SKM-1 treated with dmso at 0.1 percent for 144 hours (cell line): ENCODE data around the gene TRPC4AP.
"Not testable (repeated sequence)": the region's sequence is repeated elsewhere in the genome, so short reads cannot be mapped to it uniquely, and the experiment has no call there.

Experiments used
- DNase-seq: peaks from one replicate; lab custom pipeline; 2025; ENCODE audit not compliant: unreplicated experiment; lab: John Stamatoyannopoulos, UW

TRPC4AP gene

GRCh38 chr20:35106827-35107380 is 14.3 kb upstream of the TRPC4AP start:
- no peak for DNase-seq

GRCh38 chr20:35104685-35105295 is 12.2 kb upstream of the TRPC4AP start:
- no peak for DNase-seq

GRCh38 chr20:35101620-35102019 is 9.0 kb upstream of the TRPC4AP start:
- no peak for DNase-seq

GRCh38 chr20:35093267-35093884 is 769 bp upstream of the TRPC4AP start:
- no peak for DNase-seq

GRCh38 chr20:35091816-35092523 is 637 bp downstream of the TRPC4AP start:
- no peak for DNase-seq

- no peak for DNase-seq
Measured at GRCh38 chr20:35088231-35089145, 4.1 kb downstream of the TRPC4AP start.

- DNase-seq, result no peak
Measured at GRCh38 chr20:35087791-35088190, 4.8 kb downstream of the TRPC4AP start.

- DNase-seq, result no peak
Measured at GRCh38 chr20:35087355-35087754, 5.3 kb downstream of the TRPC4AP start.

GRCh38 chr20:35085477-35086225 is 7.0 kb downstream of the TRPC4AP start:
- no peak for DNase-seq

GRCh38 chr20:35084998-35085397 is 7.6 kb downstream of the TRPC4AP start:
- no peak for DNase-seq

- not testable (repeated sequence) for DNase-seq
Measured at GRCh38 chr20:35080348-35080642, 12.3 kb downstream of the TRPC4AP start.

- DNase-seq, result no peak
Measured at GRCh38 chr20:35079472-35080347, 12.9 kb downstream of the TRPC4AP start.

GRCh38 chr20:35077872-35078271 is 14.7 kb downstream of the TRPC4AP start:
- no peak for DNase-seq

GRCh38 chr20:35077341-35077740 is 15.3 kb downstream of the TRPC4AP start:
- no peak for DNase-seq

GRCh38 chr20:35071436-35072153 is 21.0 kb downstream of the TRPC4AP start:
- DNase-seq, result not testable (repeated sequence)

- DNase-seq, result no peak
Measured at GRCh38 chr20:35066194-35066593, 26.4 kb downstream of the TRPC4AP start.

GRCh38 chr20:35065181-35065580 is 27.4 kb downstream of the TRPC4AP start:
- DNase-seq, result no peak

- no peak for DNase-seq
Measured at GRCh38 chr20:35063168-35063567, 29.4 kb downstream of the TRPC4AP start.

GRCh38 chr20:35062478-35062877 is 30.1 kb downstream of the TRPC4AP start:
- no peak for DNase-seq
